ENCODE results near the gene SLC23A1. TPM values are rescaled to one million over a fixed set of nuclear protein-coding genes. Genes with fewer than 3 reads are reported as not detected.
A peak's percentile ranks its signal among the peaks of the same experiment; 100 is the strongest.

SLC23A1 gene
- total and polyA plus RNA-seq, 2 donors (not counting 1 experiment from before 2014, with no cell fraction given), result 5.8 to 9.6 TPM

DNA sequence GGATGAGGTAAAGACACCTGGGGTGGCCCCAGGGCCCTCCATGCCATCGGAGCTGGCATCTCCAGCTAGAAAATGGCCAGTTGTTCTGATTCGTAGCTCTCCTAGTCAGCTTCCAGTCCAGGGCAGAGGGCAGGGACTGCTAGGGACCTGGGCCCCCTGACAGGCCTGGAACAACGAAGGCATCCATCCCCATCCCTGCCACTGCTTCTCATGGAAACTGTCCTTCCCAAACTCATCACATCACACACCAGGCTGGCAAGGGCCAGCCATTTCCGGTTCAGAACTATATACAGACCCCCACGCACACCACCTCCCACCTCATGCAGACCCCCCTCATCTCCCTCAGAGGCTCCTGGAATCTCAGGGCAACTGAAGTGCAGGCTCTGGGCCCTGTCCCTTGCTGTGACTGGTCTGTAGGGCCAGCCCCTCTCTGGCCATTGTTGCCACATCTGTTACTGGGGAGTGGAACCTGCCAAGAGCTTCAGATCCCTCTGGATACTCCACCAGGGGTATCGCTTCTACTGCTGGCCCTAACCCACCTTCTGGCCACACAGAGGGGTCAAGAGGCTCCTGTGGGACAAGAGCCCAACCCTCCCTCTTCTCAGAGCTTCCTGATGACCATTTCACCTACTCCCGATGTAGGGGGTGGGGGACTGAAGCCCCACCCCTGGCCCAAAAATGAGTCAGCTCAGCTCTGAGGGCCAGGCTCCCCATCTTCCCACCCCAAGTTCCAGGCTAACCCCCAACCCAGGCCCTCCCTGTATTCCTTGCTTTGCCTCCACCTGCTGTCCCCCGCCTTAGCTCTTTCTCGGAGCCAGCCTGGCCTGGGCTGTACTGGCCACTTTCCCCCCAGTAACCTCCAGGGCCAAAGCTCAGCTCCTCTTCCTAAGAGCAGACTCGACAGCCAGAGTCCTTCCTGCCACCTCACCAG, 7.8 kb upstream of the SLC23A1 start:
- peak overlapping the region; percentile 88 for H2AFZ ChIP-seq (ENCODE audit: insufficient read depth, low read depth, low read length, poor library complexity, severe bottlenecking)
- H3K4me3 ChIP-seq (ENCODE audit: control extremely low read depth in 1 of 5, extremely low read depth in 1 of 5, insufficient read depth in 1 of 5, low read depth in 2 of 5, low read length in 4 of 5), result no peak overlapping the region
- ATAC-seq (ENCODE audit: low read depth) (no peak), DNase-seq (peak; percentile 42)
- H3K27ac Mint-ChIP-seq, result peak overlapping the region; percentile 99
- peaks cover 31% of the 10 kb centered on the region for H3K79me2 ChIP-seq (ENCODE audit: control insufficient read depth, insufficient read depth, low read length)
- no peaks in the 10 kb centered on the region for H3K27me3 ChIP-seq (replicated peaks in 1 of 4; ENCODE audit: control extremely low read depth in 1 of 4, control insufficient read depth in 3 of 4, insufficient read depth in 4 of 4, low read length in 3 of 4)
- H4K20me1 ChIP-seq (ENCODE audit: control insufficient read depth, insufficient read depth, low read length, poor library complexity, severe bottlenecking), result peaks cover 7% of the 10 kb centered on the region
- H3K9me3 Mint-ChIP-seq (ENCODE audit: insufficient read depth), result no peaks in the 10 kb centered on the region
- no peaks in the 10 kb centered on the region for H3K36me3 ChIP-seq (replicated peaks in 1 of 2; ENCODE audit: control extremely low read depth in 1 of 2, control insufficient read depth in 1 of 2, extremely low read depth in 1 of 2, insufficient read depth in 2 of 2, low read length in 1 of 2)
- H3K4me1 ChIP-seq (ENCODE audit: control insufficient read depth in 2 of 2, insufficient read depth in 2 of 2, low read length in 2 of 2), result peaks cover 54 to 77% of the 10 kb centered on the region in 2 donors
- H3K4me3 Mint-ChIP-seq, result peak overlapping the region; percentile 99
- H3K9ac ChIP-seq (ENCODE audit: low read length), result peak overlapping the region; percentile 76
- no peaks in the 10 kb centered on the region for H3K27me3 Mint-ChIP-seq
- H3K27ac ChIP-seq (ENCODE audit: low read length in 2 of 2), result peak overlapping the region; percentile 86 to 89
- peaks cover 62% of the 10 kb centered on the region for H3K4me1 Mint-ChIP-seq
- 81% methylated on average over 9 of the region's 10 CpGs for WGBS (ENCODE audit: insufficient coverage)
- POLR2A ChIA-PET, result interaction anchor here (0.6 to 8.4 kb wide), 7 partner anchors 10 to 134 kb away, joined by 5 to 70 read pairs (median 6); partner anchors contain the start of genes MATR3 and PAIP2
- TF ChIP-seq, protein P1, sequence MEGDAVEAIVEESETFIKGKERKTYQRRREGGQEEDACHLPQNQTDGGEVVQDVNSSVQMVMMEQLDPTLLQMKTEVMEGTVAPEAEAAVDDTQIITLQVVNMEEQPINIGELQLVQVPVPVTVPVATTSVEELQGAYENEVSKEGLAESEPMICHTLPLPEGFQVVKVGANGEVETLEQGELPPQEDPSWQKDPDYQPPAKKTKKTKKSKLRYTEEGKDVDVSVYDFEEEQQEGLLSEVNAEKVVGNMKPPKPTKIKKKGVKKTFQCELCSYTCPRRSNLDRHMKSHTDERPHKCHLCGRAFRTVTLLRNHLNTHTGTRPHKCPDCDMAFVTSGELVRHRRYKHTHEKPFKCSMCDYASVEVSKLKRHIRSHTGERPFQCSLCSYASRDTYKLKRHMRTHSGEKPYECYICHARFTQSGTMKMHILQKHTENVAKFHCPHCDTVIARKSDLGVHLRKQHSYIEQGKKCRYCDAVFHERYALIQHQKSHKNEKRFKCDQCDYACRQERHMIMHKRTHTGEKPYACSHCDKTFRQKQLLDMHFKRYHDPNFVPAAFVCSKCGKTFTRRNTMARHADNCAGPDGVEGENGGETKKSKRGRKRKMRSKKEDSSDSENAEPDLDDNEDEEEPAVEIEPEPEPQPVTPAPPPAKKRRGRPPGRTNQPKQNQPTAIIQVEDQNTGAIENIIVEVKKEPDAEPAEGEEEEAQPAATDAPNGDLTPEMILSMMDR (IDR thresholded peaks at IDR 0.05), result no peak
- peaks cover 0 to 4% (median 0%) of the 10 kb centered on the region in 3 donors for H3K9me3 ChIP-seq (ENCODE audit: control extremely low read depth in 1 of 3, control insufficient read depth in 2 of 3, insufficient read depth in 1 of 3, low read length in 2 of 3)
- intact Hi-C loops (cut with micrococcal nuclease), result loop anchor here (5.0 kb wide), 2 partner anchors 119 to 814 kb away; partner anchors contain the start of gene HSPA9
- CTCF ChIA-PET, result interaction anchor here (0.7 to 5.3 kb wide), 13 partner anchors 13 to 245 kb away, joined by 3 to 39 read pairs (median 5); partner anchors contain the start of genes MATR3, PAIP2, SIL1 and SPATA24
- peak overlapping the region; percentile 91 for H3K4me2 ChIP-seq (replicated peaks; ENCODE audit: low read depth, low read length, poor library complexity, severe bottlenecking)
